GM12875 (cell line): ENCODE results near the gene C1QL4.

Experiments
- H3K4me3 ChIP-seq: one replicate; pipeline ENCODE4 v1.5.1; 2011; ENCODE audit warnings: low read depth, low read length, control low read depth
- CTCF ChIP-seq: IDR thresholded peaks from 2 replicates; pipeline ENCODE4 v1.5.1; 2011; ENCODE audit warnings: low read depth, mild to moderate bottlenecking, control low read depth, inconsistent platforms, low read length, moderate library complexity, borderline replicate concordance; ENCODE audit not compliant: insufficient read depth

Gene C1QL4

GRCh38 chr12:49367381-49368239 is 30.6 kb upstream of the C1QL4 start, which contains the start of gene SPATS2:
Gene SPATS2 (plus strand): TSS chr12:49367462. CDS start chr12:49461013, 93,551 bp downstream.
- TF ChIP-seq CTCF, result no peak
- H3K4me3 ChIP-seq, result peak within 1 kb of the TSS; percentile 90

- peak overlapping the region; percentile 90 for H3K4me3 ChIP-seq
- TF ChIP-seq CTCF, result peak; percentile 24; the same call in 1 of the 2 replicates
These were observed 29.8 kb upstream of the C1QL4 start for GRCh38 chr12:49366652-49367380.

- H3K4me3 ChIP-seq, result peak overlapping the region; percentile 90
- no peak for TF ChIP-seq CTCF
These were observed 29.2 kb upstream of the C1QL4 start for GRCh38 chr12:49366096-49366651.

- no peak overlapping the region for H3K4me3 ChIP-seq
- no peak for TF ChIP-seq CTCF
These were observed 28.6 kb upstream of the C1QL4 start for GRCh38 chr12:49365542-49365941.

GRCh38 chr12:49364989-49365388 is 28.0 kb upstream of the C1QL4 start:
- no peak for TF ChIP-seq CTCF
- H3K4me3 ChIP-seq, result no peak overlapping the region

- TF ChIP-seq CTCF, result no peak
- no peak overlapping the region for H3K4me3 ChIP-seq
These were observed 25.1 kb upstream of the C1QL4 start for GRCh38 chr12:49362077-49362476.

GRCh38 chr12:49359671-49360070 is 22.7 kb upstream of the C1QL4 start:
- no peak overlapping the region for H3K4me3 ChIP-seq
- no peak for TF ChIP-seq CTCF
